Endodermal cell (in vitro differentiated cells): ENCODE results near the gene GNB1. TPM values are rescaled to one million over a fixed set of nuclear protein-coding genes. Genes with fewer than 3 reads are reported as not detected.

Experiments used
- DNase-seq: peaks from one replicate; pipeline ENCODE4 v3.0.0-alpha.2; 2017
- H3K27ac ChIP-seq: 2 replicates; pipeline ENCODE4 v1.5.1; 2013; ENCODE audit warnings: mild to moderate bottlenecking, low read depth, low read length, moderate library complexity
- H3K27me3 ChIP-seq: 2 replicates; pipeline ENCODE4 v1.6.1; 2013; ENCODE audit warnings: mild to moderate bottlenecking, low read length, moderate library complexity; ENCODE audit not compliant: insufficient read depth, control insufficient read depth, poor library complexity, severe bottlenecking
- H3K36me3 ChIP-seq: 2 replicates; pipeline ENCODE4 v1.7.0; 2013; ENCODE audit warnings: mild to moderate bottlenecking, low read length, moderate library complexity; ENCODE audit not compliant: control insufficient read depth, insufficient read depth
- H3K4me1 ChIP-seq: one replicate; pipeline ENCODE4 v1.7.0; 2013; ENCODE audit warnings: low read length; ENCODE audit not compliant: control insufficient read depth, insufficient read depth
- H3K4me3 ChIP-seq: 2 replicates; pipeline ENCODE4 v1.5.1; 2013; ENCODE audit warnings: mild to moderate bottlenecking, low read length, moderate library complexity
- H3K9ac ChIP-seq: 2 replicates; pipeline ENCODE4 v1.6.1; 2013; ENCODE audit warnings: mild to moderate bottlenecking, low read length, moderate library complexity; ENCODE audit not compliant: poor library complexity, severe bottlenecking; ENCODE audit errors: extremely low read depth
- H3K9me3 ChIP-seq: 2 replicates; pipeline ENCODE4 v1.6.1; 2013; ENCODE audit warnings: mild to moderate bottlenecking, low read length, moderate library complexity; ENCODE audit not compliant: control insufficient read depth
- H3K27ac Mint-ChIP-seq: 2 replicates; pipeline ENCODE4 v1.8.0; 2020; ENCODE audit warnings: mixed read lengths
- H3K27me3 Mint-ChIP-seq: 2 replicates; pipeline ENCODE4 v1.8.0; 2021; ENCODE audit warnings: mild to moderate bottlenecking, mixed read lengths; ENCODE audit not compliant: insufficient read depth
- H3K36me3 Mint-ChIP-seq: 2 replicates; pipeline ENCODE4 v1.8.0; 2020; ENCODE audit warnings: low read depth, mixed read lengths
- H3K4me1 Mint-ChIP-seq: 2 replicates; pipeline ENCODE4 v1.8.0; 2020; ENCODE audit warnings: mixed read lengths
- H3K4me3 Mint-ChIP-seq: 2 replicates; pipeline ENCODE4 v1.8.0; 2020; ENCODE audit warnings: mild to moderate bottlenecking, moderate library complexity, mixed read lengths
- H3K9me3 Mint-ChIP-seq: 2 replicates; pipeline ENCODE4 v1.8.0; 2020; ENCODE audit warnings: mild to moderate bottlenecking, mixed read lengths
- CTCF ChIP-seq: fragments of 200-600 bp; sonication (generic); conservative IDR thresholded peaks from 2 replicates; pipeline ENCODE4 v1.5.0; 2021; ENCODE audit warnings: antibody characterized with exemption, mild to moderate bottlenecking
- WGBS, 2 experiments: methylation state at CpG; one replicate each; pipeline versions ENCODE4 v1.1.5 to v1.1.7; 2013; ENCODE audit warnings: missing lambda C conversion rate in 2 of 2, mixed read lengths in 1 of 2; ENCODE audit not compliant: insufficient coverage in 1 of 2, insufficient read length in 1 of 2; 5-methylcytosine and 5-hydroxymethylcytosine counted together
- total RNA-seq, 2 donors: library from RNA; stranded (reverse); fragmentation: NEBNext Ultra II Directional in 1 of 2; extraction: Animal tissue kit (Norgen Biotek cat#: 25700) in 1 of 2; gene quantifications; 2 replicates in 1 of 2; 3 replicates in 1 of 2; pipeline ENCODE4 v1.2.1, GENCODE V29; 2021

GNB1 gene
- total RNA-seq, 2 donors from 2014 or later: 369 to 371 TPM

GRCh38 chr1:1917304-1917976 lies 26.6 kb upstream of the GNB1 start:
- H3K4me3 Mint-ChIP-seq: no peak overlapping the region
- 88 to 93% methylated on average over 11 to 14 of the region's 14 CpGs for WGBS, 2 experiments
- no peaks in the 10 kb centered on the region for H3K36me3 Mint-ChIP-seq
- no peak overlapping the region for H3K27ac ChIP-seq
- no peak overlapping the region for H3K9ac ChIP-seq
- no peak overlapping the region for H3K27ac Mint-ChIP-seq
- H3K36me3 ChIP-seq: no peaks in the 10 kb centered on the region
- H3K4me3 ChIP-seq: no peak overlapping the region
- H3K9me3 Mint-ChIP-seq: no peaks in the 10 kb centered on the region
- peaks cover 11% of the 10 kb centered on the region for H3K27me3 Mint-ChIP-seq
- H3K4me1 Mint-ChIP-seq: no peaks in the 10 kb centered on the region
- no peaks in the 10 kb centered on the region for H3K9me3 ChIP-seq
- no peaks in the 10 kb centered on the region for H3K4me1 ChIP-seq
- TF ChIP-seq CTCF: no peak
- H3K27me3 ChIP-seq: peaks cover 7% of the 10 kb centered on the region
- no peak for DNase-seq

- Histone ChIP-seq H3K36me3 (no peaks in the 10 kb centered on the region), H3K27ac (no peak overlapping the region), H3K9me3 (no peaks in the 10 kb centered on the region), H3K9ac (no peak overlapping the region), H3K4me1 (no peaks in the 10 kb centered on the region), H3K27me3 (peaks cover 7% of the 10 kb centered on the region), H3K4me3 (no peak overlapping the region)
- no peak for TF ChIP-seq CTCF
- no peak overlapping the region for H3K4me3 Mint-ChIP-seq
- H3K36me3 Mint-ChIP-seq: no peaks in the 10 kb centered on the region
- H3K27ac Mint-ChIP-seq: no peak overlapping the region
- peak; percentile 46 for DNase-seq
- no peaks in the 10 kb centered on the region for H3K9me3 Mint-ChIP-seq
- peaks cover 11% of the 10 kb centered on the region for H3K27me3 Mint-ChIP-seq
- H3K4me1 Mint-ChIP-seq: no peaks in the 10 kb centered on the region
- WGBS, 2 experiments: 92 to 93% methylated on average over 8 to 19 of the region's 19 CpGs
Observed at GRCh38 chr1:1916851-1917251, 26.0 kb upstream of the GNB1 start.

- Mint-ChIP-seq H3K4me3 (no peak overlapping the region), H3K9me3 (no peaks in the 10 kb centered on the region), H3K4me1 (no peaks in the 10 kb centered on the region), H3K36me3 (no peaks in the 10 kb centered on the region), H3K27ac (no peak overlapping the region), H3K27me3 (peaks cover 11% of the 10 kb centered on the region)
- no peak overlapping the region for H3K27ac ChIP-seq
- no peaks in the 10 kb centered on the region for H3K9me3 ChIP-seq
- peaks cover 7% of the 10 kb centered on the region for H3K27me3 ChIP-seq
- H3K36me3 ChIP-seq: no peaks in the 10 kb centered on the region
- H3K4me1 ChIP-seq: no peaks in the 10 kb centered on the region
- DNase-seq: peak; percentile 48
- no peak for TF ChIP-seq CTCF
- H3K9ac ChIP-seq: no peak overlapping the region
- no peak overlapping the region for H3K4me3 ChIP-seq
- WGBS, 2 experiments: 93 to 94% methylated on average over 21 to 23 of the region's 23 CpGs
Observed at GRCh38 chr1:1915911-1916840, 25.3 kb upstream of the GNB1 start.
